HepG2 (cell line): ENCODE measurements around the gene DPP6. TPM values are rescaled to one million over a fixed set of nuclear protein-coding genes. Genes with fewer than 3 reads are reported as not detected.

Experiments
- ATAC-seq: fragments of 200-7000 bp; cut with Tn5 transposase; 3 replicates; pipeline ENCODE4 v1.9.1; 2020; ENCODE audit warnings: mild to moderate bottlenecking, moderate library complexity
- BruUV-seq: library from RNA; stranded (reverse); fragments of 400-500 nt; replicated peaks from 2 replicates; lab custom pipeline; 2021; lab: Mats Ljungman, UMichigan
- CTCF ChIA-PET: fragments of 300-600 bp; formaldehyde crosslinking; extraction: SDS; loops from one replicate; lab custom pipeline; 2021; ENCODE audit warnings: low total read pairs, inconsistent platforms, low intra/inter-chr PET ratio; lab: Yijun Ruan, JAX
- POLR2A ChIA-PET: fragments of 350-600 bp; sonication (Branson Sonifier 250); formaldehyde crosslinking; loops from one replicate; lab custom pipeline; 2020; ENCODE audit warnings: antibody characterized with exemption, inconsistent platforms; lab: Yijun Ruan, JAX
- DNase-seq: peaks from one replicate; pipeline ENCODE4 v3.0.0-alpha.2; 2015; ENCODE audit warnings: low spot score
- FAIRE-seq: peaks from 3 replicates; lab custom pipeline; 2011; peaks lifted over from hg19 to GRCh38; lab: Jason Lieb, UNC
- H2AFZ ChIP-seq: one replicate; pipeline ENCODE4 v1.6.1; 2011; ENCODE audit warnings: low read length, inconsistent platforms
- H3K27ac ChIP-seq: fragments of 300-600 bp; 3 replicates; pipeline ENCODE4 v1.8.0; 2011; ENCODE audit warnings: mixed run types, mild to moderate bottlenecking, mixed read lengths, low read length, inconsistent platforms; ENCODE audit not compliant: insufficient read depth; ENCODE audit errors: extremely low read length
- H3K27me3 ChIP-seq, 2 experiments: fragments of 200-600 bp in 1 of 2; 2 replicates in 1 of 2; 3 replicates in 1 of 2; pipeline versions ENCODE4 v1.6.0 to v1.8.0; 2011; ENCODE audit warnings: low read length in 2 of 2, mild to moderate bottlenecking in 2 of 2, moderate library complexity in 2 of 2, inconsistent platforms in 1 of 2; ENCODE audit not compliant: insufficient read depth in 2 of 2, control insufficient read depth in 1 of 2
- H3K36me3 ChIP-seq, 2 experiments: fragments of 200-600 bp in 1 of 2; replicated peaks in 1 of 2; 2 replicates in 1 of 2; 3 replicates in 1 of 2; pipeline versions ENCODE4 v1.5.1 to v1.8.0; 2011; ENCODE audit warnings: low read length in 2 of 2, inconsistent platforms in 1 of 2; ENCODE audit not compliant: insufficient read depth in 2 of 2, control insufficient read depth in 1 of 2
- H3K4me1 ChIP-seq: 2 replicates; pipeline ENCODE4 v1.5.1; 2012; ENCODE audit warnings: low read length, inconsistent platforms; ENCODE audit not compliant: insufficient read depth
- H3K4me2 ChIP-seq: 2 replicates; pipeline ENCODE4 v1.6.0; 2011; ENCODE audit warnings: low read depth, low read length, inconsistent platforms
- H3K4me3 ChIP-seq, 3 experiments: fragments of 200-600 bp in 1 of 3; sonication (generic), shearing (Covaris generic) in 1 of 3; replicated peaks in 1 of 3; 2 replicates each; pipeline ENCODE4 v1.5.1; 2011 to 2016; ENCODE audit warnings: low read length in 3 of 3, inconsistent platforms in 2 of 3, low read depth in 2 of 3, mild to moderate bottlenecking in 2 of 3, control low read depth in 1 of 3, mixed read lengths in 1 of 3; ENCODE audit not compliant: insufficient read depth in 1 of 3
- H3K79me2 ChIP-seq: one replicate; pipeline ENCODE4 v1.6.1; 2011; ENCODE audit warnings: low read length, inconsistent platforms; ENCODE audit not compliant: insufficient read depth
- H3K9ac ChIP-seq: 2 replicates; pipeline ENCODE4 v1.6.0; 2011; ENCODE audit warnings: mild to moderate bottlenecking, low read depth, low read length, inconsistent platforms; ENCODE audit not compliant: insufficient read depth
- H3K9me3 ChIP-seq: 2 replicates; pipeline ENCODE4 v1.5.1; 2012; ENCODE audit warnings: mild to moderate bottlenecking, low read length
- H4K20me1 ChIP-seq: 2 replicates; pipeline ENCODE4 v1.6.0; 2011; ENCODE audit warnings: inconsistent platforms, mild to moderate bottlenecking, low read length, moderate library complexity; ENCODE audit not compliant: insufficient read depth
- ARID5B ChIP-seq: IDR thresholded peaks from 2 replicates; pipeline ENCODE4 v1.4.0; 2020; ENCODE audit warnings: mild to moderate bottlenecking, missing genetic modification reagents
- CTCF ChIP-seq: sonication (generic); formaldehyde crosslinking; IDR thresholded peaks from 2 replicates; pipeline ENCODE4 v1.5.0; 2020; ENCODE audit warnings: mild to moderate bottlenecking, missing genetic modification reagents, moderate library complexity
- MYPOP ChIP-seq: sonication (generic); formaldehyde crosslinking; IDR thresholded peaks from 2 replicates; pipeline ENCODE4 v1.8.1; 2023; ENCODE audit warnings: mild to moderate bottlenecking, moderate library complexity, missing genetic modification reagents
- PHB2 ChIP-seq: fragments of 450-650 bp; IDR thresholded peaks from 2 replicates; pipeline ENCODE4 v1.6.1; 2018; ENCODE audit not compliant: partially characterized antibody
- PPARG ChIP-seq: conservative IDR thresholded peaks from 2 replicates; pipeline ENCODE4 v1.6.1; 2016; ENCODE audit warnings: missing biosample characterization, missing genetic modification reagents
- SKIL ChIP-seq: sonication (generic); formaldehyde crosslinking; IDR thresholded peaks from 2 replicates; pipeline ENCODE4 v1.8.0; 2022; ENCODE audit warnings: missing genetic modification reagents, mild to moderate bottlenecking, moderate library complexity, borderline replicate concordance
- SP5 ChIP-seq: IDR thresholded peaks from 2 replicates; pipeline ENCODE4 v1.6.1; 2016; ENCODE audit warnings: low read depth, borderline replicate concordance
- THAP11 ChIP-seq: IDR thresholded peaks from 2 replicates; pipeline ENCODE4 v1.6.1; 2016; ENCODE audit warnings: missing biosample characterization, missing genetic modification reagents
- U2AF2 ChIP-seq: fragments of 200-400 bp; formaldehyde crosslinking; IDR thresholded peaks from 2 replicates; pipeline ENCODE4 v1.6.1; 2017; ENCODE audit warnings: low read depth, mild to moderate bottlenecking, low read length
- ZNF207 ChIP-seq: fragments of 450-650 bp; IDR thresholded peaks from 2 replicates; pipeline ENCODE4 v1.6.1; 2016; ENCODE audit warnings: antibody characterized with exemption, borderline replicate concordance
- ZNF766 ChIP-seq: sonication (generic); formaldehyde crosslinking; IDR thresholded peaks from 2 replicates; pipeline ENCODE4 v1.5.0; 2020; ENCODE audit warnings: missing genetic modification reagents, borderline replicate concordance
- ZNF772 ChIP-seq: sonication (generic); formaldehyde crosslinking; IDR thresholded peaks from 2 replicates; pipeline ENCODE4 v1.5.0; 2020; ENCODE audit warnings: mild to moderate bottlenecking, missing genetic modification reagents
- whole genome bisulfite sequencing: methylation state at CpG from one replicate; pipeline ENCODE4 v1.1.6; 2017; ENCODE audit warnings: low lambda C conversion rate; 5-methylcytosine and 5-hydroxymethylcytosine counted together
- in situ Hi-C: cut with HindIII; loops from 2 replicates; pipeline ENCODE4 v1.10.0; 2017; ENCODE audit warnings: low pct_unique_long_range_greater_than_20kb; ENCODE audit not compliant: extremely low pct_ligation_motif_present
- intact Hi-C: fragments of 100-400 bp; cut with micrococcal nuclease; formaldehyde crosslinking; loops from one replicate; pipeline ENCODE4 v1.10.0; 2022; ENCODE audit not compliant: unreplicated experiment
- polyA plus RNA-seq, 8 experiments: library from polyadenylated mRNA; depleted of rRNA in 3 of 8; stranded (reverse) in 7 of 8; unstranded in 1 of 8; fragments of >200 nt; fragmentation: Illumina TruSeq in 4 of 8; extraction: Trizol in 4 of 8; gene quantifications; 2 replicates each; pipeline versions ENCODE4 v1.2.1 to v1.2.3, GENCODE V29; 2011 to 2016; ENCODE audit warnings: low read depth in 4 of 8, missing spikeins in 1 of 8, mixed read lengths in 1 of 8; ENCODE audit not compliant: insufficient read depth in 1 of 8
- total RNA-seq, 5 experiments: library from RNA; depleted of rRNA; stranded (reverse); fragments of >200 nt; fragmentation: Illumina TruSeq; extraction: Trizol; gene quantifications; 2 replicates each; pipeline ENCODE4 v1.2.3, GENCODE V29; 2016; ENCODE audit warnings: low read depth in 1 of 5
- TF ChIP-seq, protein P1 (sequence below): sonication (generic); formaldehyde crosslinking; IDR thresholded peaks from 2 replicates; pipeline ENCODE4 v1.4.0; 2020; ENCODE audit warnings: missing genetic modification reagents

The DPP6 gene
- total and polyA plus RNA-seq, 2 of the 13 experiments (the other 11 are each of a cell fraction or from before 2014, with no cell fraction given), result not detected

- in situ Hi-C loops (no loop called here), intact Hi-C loops (no loop called here)
- ChIA-PET CTCF (no interaction called here), POLR2A (no interaction called here)
- no TSS peak for BruUV-seq
- DNase-seq (no peak), ATAC-seq (no peak), FAIRE-seq (no peak)
- TF ChIP-seq SP5 (CRISPR knock-in tag) (no peak), CTCF (no peak), PPARG (CRISPR knock-in tag) (no peak), SKIL (CRISPR knock-in tag) (no peak), ZNF766 (CRISPR knock-in tag) (no peak), ARID5B (CRISPR knock-in tag) (no peak), MYPOP (no peak), ZNF772 (CRISPR knock-in tag) (no peak), ZNF207 (no peak), U2AF2 (no peak), THAP11 (no peak), PHB2 (no peak)
- TF ChIP-seq, protein P1, sequence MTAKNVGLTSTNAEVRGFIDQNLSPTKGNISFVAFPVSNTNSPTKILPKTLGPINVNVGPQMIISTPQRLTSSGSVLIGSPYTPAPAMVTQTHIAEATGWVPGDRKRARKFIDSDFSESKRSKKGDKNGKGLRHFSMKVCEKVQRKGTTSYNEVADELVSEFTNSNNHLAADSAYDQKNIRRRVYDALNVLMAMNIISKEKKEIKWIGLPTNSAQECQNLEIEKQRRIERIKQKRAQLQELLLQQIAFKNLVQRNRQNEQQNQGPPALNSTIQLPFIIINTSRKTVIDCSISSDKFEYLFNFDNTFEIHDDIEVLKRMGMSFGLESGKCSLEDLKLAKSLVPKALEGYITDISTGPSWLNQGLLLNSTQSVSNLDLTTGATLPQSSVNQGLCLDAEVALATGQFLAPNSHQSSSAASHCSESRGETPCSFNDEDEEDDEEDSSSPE (CRISPR knock-in tag), result no peak
- H3K4me3 ChIP-seq, result no peak overlapping the region
- no peak overlapping the region for H2AFZ ChIP-seq
- no peak overlapping the region for H3K4me2 ChIP-seq
- peaks cover 11% of the 10 kb centered on the region; the same call in 1 of the 2 replicates for H3K9me3 ChIP-seq
- WGBS, result 11% methylated on average over 10 of the region's 10 CpGs
- H4K20me1 ChIP-seq, result no peaks in the 10 kb centered on the region
- H3K36me3 ChIP-seq, result no peaks in the 10 kb centered on the region
- H3K27ac ChIP-seq, result no peak overlapping the region
- no peak overlapping the region for H3K9ac ChIP-seq
- no peaks in the 10 kb centered on the region; a peak in 1 of 5 replicates for H3K27me3 ChIP-seq
- no peaks in the 10 kb centered on the region for H3K79me2 ChIP-seq
- H3K4me1 ChIP-seq, result no peaks in the 10 kb centered on the region
Observed at GRCh38 chr7:154577141-154577873, 525.1 kb downstream of the DPP6 start.
